Epithelial cell of proximal tubule (primary cell): ENCODE measurements around the gene LSM6. TPM values are rescaled to one million over a fixed set of nuclear protein-coding genes. Genes with fewer than 3 reads are reported as not detected.

Source experiments
- DNase-seq: peaks from one replicate; pipeline ENCODE4 v3.0.0-alpha.2; 2011; ENCODE audit warnings: low read depth
- H3K4me3 ChIP-seq: 2 replicates; pipeline ENCODE4 v1.5.1; 2011; ENCODE audit warnings: low read depth, mild to moderate bottlenecking, low read length
- CTCF ChIP-seq: conservative IDR thresholded peaks from 2 replicates; pipeline ENCODE4 v1.5.1; 2012; ENCODE audit warnings: low read depth, mild to moderate bottlenecking, low read length
- total RNA-seq: library from RNA; depleted of rRNA; stranded (reverse); fragments of >200 nt; gene quantifications from 2 replicates; pipeline ENCODE4 v1.2.3, GENCODE V29; 2015

The LSM6 gene
- total RNA-seq, 1 donor from 2014 or later = 63.8 TPM

- no peak for DNase-seq
- H3K4me3 ChIP-seq = no peak overlapping the region
- TF ChIP-seq CTCF = no peak
Measured at GRCh38 chr4:146183209-146183608, 7.7 kb downstream of the LSM6 start.

GRCh38 chr4:146186041-146186440 lies 10.5 kb downstream of the LSM6 start:
- no peak for TF ChIP-seq CTCF
- H3K4me3 ChIP-seq = no peak overlapping the region
- no peak for DNase-seq

- no peak for DNase-seq
- no peak for TF ChIP-seq CTCF
Measured at GRCh38 chr4:146186596-146186995, 11.1 kb downstream of the LSM6 start.

GRCh38 chr4:146190456-146190855 lies 14.9 kb downstream of the LSM6 start:
- no peak for TF ChIP-seq CTCF
- DNase-seq = no peak
- no peak overlapping the region for H3K4me3 ChIP-seq

More at GRCh38 chr4:146186596-146186995, 11.1 kb downstream of the LSM6 start:
- H3K4me3 ChIP-seq = no peak overlapping the region

- TF ChIP-seq CTCF = peak; percentile 27
- DNase-seq = no peak
- no peak overlapping the region for H3K4me3 ChIP-seq
Measured at GRCh38 chr4:146191766-146192458, 16.4 kb downstream of the LSM6 start.

GRCh38 chr4:146193628-146194027 lies 18.1 kb downstream of the LSM6 start:
- no peak overlapping the region for H3K4me3 ChIP-seq
- TF ChIP-seq CTCF = no peak
- DNase-seq = no peak

GRCh38 chr4:146194212-146194611 lies 18.7 kb downstream of the LSM6 start:
- no peak overlapping the region for H3K4me3 ChIP-seq
- TF ChIP-seq CTCF = no peak
- no peak for DNase-seq
